Breast epithelium (tissue), 4 donors: ENCODE results near the gene IRF2. TPM values are rescaled to one million over a fixed set of nuclear protein-coding genes. Genes with fewer than 3 reads are reported as not detected.

Source experiments
- DNase-seq, 2 donors: peaks; one replicate each; pipeline ENCODE4 v3.0.0-alpha.2; 2019; ENCODE audit warnings: low spot score in 2 of 2
- H3K27ac ChIP-seq, 2 donors: fragments of 200-600 bp; sonication (generic) in 1 of 2; one replicate each; pipeline ENCODE4 v1.5.1; 2016 to 2019; ENCODE audit warnings: mild to moderate bottlenecking in 1 of 2
- H3K27me3 ChIP-seq, 2 donors: fragments of 200-600 bp; sonication (generic) in 1 of 2; one replicate each; pipeline versions ENCODE4 v1.5.1 to v1.6.0; 2017 to 2019; ENCODE audit warnings: control low read depth in 1 of 2, mild to moderate bottlenecking in 1 of 2
- H3K36me3 ChIP-seq: fragments of 200-600 bp; one replicate; pipeline ENCODE4 v1.5.1; 2019
- H3K4me1 ChIP-seq, 2 donors: fragments of 200-600 bp; sonication (generic); one replicate each; pipeline ENCODE4 v1.5.1; 2016 to 2019; ENCODE audit warnings: control low read depth in 1 of 2
- H3K4me3 ChIP-seq, 3 donors: fragments of 200-600 bp; sonication (generic); 1 replicate in 2 of 3; 2 replicates in 1 of 3; pipeline ENCODE4 v1.5.1; 2016 to 2019; ENCODE audit warnings: mild to moderate bottlenecking in 3 of 3, moderate library complexity in 2 of 3
- H3K9me3 ChIP-seq, 2 donors: fragments of 200-600 bp; sonication (generic) in 1 of 2; one replicate each; pipeline ENCODE4 v1.5.1; 2016 to 2019; ENCODE audit warnings: control low read depth in 1 of 2
- POLR2A ChIP-seq: fragments of 450-650 bp; IDR thresholded peaks from one replicate; pipeline ENCODE4 v1.6.1; 2016; ENCODE audit warnings: antibody characterized with exemption, mild to moderate bottlenecking, moderate library complexity
- POLR2AphosphoS5 ChIP-seq, 3 donors: sonication (generic); formaldehyde crosslinking; IDR thresholded peaks; one replicate each; pipeline ENCODE4 v1.6.1; 2017; ENCODE audit warnings: antibody characterized with exemption in 3 of 3
- intact Hi-C: fragments of 100-400 bp; cut with DNase I; formaldehyde crosslinking; loops from one replicate; pipeline ENCODE4 v1.15.1; 2023; ENCODE audit warnings: low total_unique reads
- total RNA-seq, 3 donors: library from RNA; depleted of rRNA; stranded (reverse); fragments of >200 nt; gene quantifications; one replicate each; pipeline ENCODE4 v1.1.0, GENCODE V29; 2016
- TF ChIP-seq, protein P1 (sequence below), 3 donors: fragments of 450-650 bp; IDR thresholded peaks; one replicate each; pipeline ENCODE4 v1.5.1; 2016 to 2017; ENCODE audit warnings: antibody characterized with exemption in 3 of 3, mild to moderate bottlenecking in 3 of 3, moderate library complexity in 3 of 3

Gene IRF2
- total RNA-seq, 3 donors from 2014 or later: 27.4 to 57.8 (median 36.4) TPM

- intact Hi-C loops: no loop called here
- peak overlapping the region; percentile 74 to 75 for H3K27ac ChIP-seq
- no peaks in the 10 kb centered on the region for H3K36me3 ChIP-seq
- TF ChIP-seq, protein P1, sequence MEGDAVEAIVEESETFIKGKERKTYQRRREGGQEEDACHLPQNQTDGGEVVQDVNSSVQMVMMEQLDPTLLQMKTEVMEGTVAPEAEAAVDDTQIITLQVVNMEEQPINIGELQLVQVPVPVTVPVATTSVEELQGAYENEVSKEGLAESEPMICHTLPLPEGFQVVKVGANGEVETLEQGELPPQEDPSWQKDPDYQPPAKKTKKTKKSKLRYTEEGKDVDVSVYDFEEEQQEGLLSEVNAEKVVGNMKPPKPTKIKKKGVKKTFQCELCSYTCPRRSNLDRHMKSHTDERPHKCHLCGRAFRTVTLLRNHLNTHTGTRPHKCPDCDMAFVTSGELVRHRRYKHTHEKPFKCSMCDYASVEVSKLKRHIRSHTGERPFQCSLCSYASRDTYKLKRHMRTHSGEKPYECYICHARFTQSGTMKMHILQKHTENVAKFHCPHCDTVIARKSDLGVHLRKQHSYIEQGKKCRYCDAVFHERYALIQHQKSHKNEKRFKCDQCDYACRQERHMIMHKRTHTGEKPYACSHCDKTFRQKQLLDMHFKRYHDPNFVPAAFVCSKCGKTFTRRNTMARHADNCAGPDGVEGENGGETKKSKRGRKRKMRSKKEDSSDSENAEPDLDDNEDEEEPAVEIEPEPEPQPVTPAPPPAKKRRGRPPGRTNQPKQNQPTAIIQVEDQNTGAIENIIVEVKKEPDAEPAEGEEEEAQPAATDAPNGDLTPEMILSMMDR (IDR thresholded peaks at IDR 0.05): no peak
- TF ChIP-seq POLR2A: no peak
- no peak for TF ChIP-seq POLR2AphosphoS5 (IDR thresholded peaks at IDR 0.05)
- peak in 1 of 2 donors; percentile 36 for DNase-seq
- peak overlapping the region in 1 of 3 donors; percentile 39 for H3K4me3 ChIP-seq
- no peaks in the 10 kb centered on the region for H3K9me3 ChIP-seq
- no peaks in the 10 kb centered on the region for H3K27me3 ChIP-seq
- no peaks in the 10 kb centered on the region for H3K4me1 ChIP-seq
These were observed 67.4 kb downstream of the IRF2 start for GRCh38 chr4:184406958-184407391.

- H3K36me3 ChIP-seq: no peaks in the 10 kb centered on the region
- no peak overlapping the region for H3K4me3 ChIP-seq
- no peak for TF ChIP-seq POLR2A
- TF ChIP-seq POLR2AphosphoS5 (IDR thresholded peaks at IDR 0.05): no peak
- TF ChIP-seq, protein P1 (IDR thresholded peaks at IDR 0.05): no peak
- no peak overlapping the region for H3K27ac ChIP-seq
- intact Hi-C loops: no loop called here
- H3K27me3 ChIP-seq: no peaks in the 10 kb centered on the region
- no peaks in the 10 kb centered on the region for H3K9me3 ChIP-seq
- DNase-seq: no peak
- no peaks in the 10 kb centered on the region for H3K4me1 ChIP-seq
These were observed 70.3 kb downstream of the IRF2 start for GRCh38 chr4:184404047-184404446.

- DNase-seq: no peak
- Histone ChIP-seq H3K4me3 (no peak overlapping the region), H3K27ac (peak overlapping the region in 1 of 2 donors; percentile 23), H3K27me3 (no peaks in the 10 kb centered on the region), H3K36me3 (no peaks in the 10 kb centered on the region), H3K9me3 (no peaks in the 10 kb centered on the region), H3K4me1 (no peaks in the 10 kb centered on the region)
- intact Hi-C loops: no loop called here
- TF ChIP-seq, protein P1 (IDR thresholded peaks at IDR 0.05): no peak
- no peak for TF ChIP-seq POLR2A
- no peak for TF ChIP-seq POLR2AphosphoS5 (IDR thresholded peaks at IDR 0.05)
These were observed 71.0 kb downstream of the IRF2 start for GRCh38 chr4:184403384-184403781.

GRCh38 chr4:184402740-184403383 is 71.5 kb downstream of the IRF2 start:
- Histone ChIP-seq H3K4me1 (no peaks in the 10 kb centered on the region), H3K27ac (peak overlapping the region in 1 of 2 donors; percentile 23), H3K4me3 (no peak overlapping the region), H3K9me3 (no peaks in the 10 kb centered on the region), H3K27me3 (no peaks in the 10 kb centered on the region), H3K36me3 (no peaks in the 10 kb centered on the region)
- TF ChIP-seq, protein P1 (IDR thresholded peaks at IDR 0.05): no peak
- TF ChIP-seq POLR2A (no peak), POLR2AphosphoS5 (IDR thresholded peaks at IDR 0.05) (no peak)
- DNase-seq: no peak
- intact Hi-C loops: no loop called here

DNA sequence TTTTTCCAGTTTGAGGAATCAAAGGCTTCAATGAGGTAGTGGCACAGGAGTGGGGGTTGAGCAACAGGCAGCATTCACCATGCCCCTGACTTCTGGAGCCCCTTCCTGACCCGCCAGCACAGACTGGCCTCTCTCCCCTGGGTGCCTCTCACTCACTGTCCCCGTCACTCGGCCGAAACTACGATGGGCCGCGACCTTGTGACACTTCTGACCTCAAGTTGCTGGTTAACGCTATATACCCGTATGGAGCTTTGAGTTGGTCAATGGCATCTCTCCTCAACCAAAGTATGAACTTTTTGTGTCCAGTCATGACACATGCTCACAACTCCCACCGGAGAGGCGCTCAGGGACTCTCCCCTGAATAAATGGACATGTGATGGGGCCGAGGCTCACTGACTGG is 72.1 kb downstream of the IRF2 start:
- Histone ChIP-seq H3K4me1 (no peaks in the 10 kb centered on the region), H3K9me3 (no peaks in the 10 kb centered on the region), H3K4me3 (no peak overlapping the region), H3K27me3 (no peaks in the 10 kb centered on the region), H3K36me3 (no peaks in the 10 kb centered on the region), H3K27ac (no peak overlapping the region)
- no peak for DNase-seq
- intact Hi-C loops: no loop called here
- TF ChIP-seq POLR2AphosphoS5 (IDR thresholded peaks at IDR 0.05): no peak
- TF ChIP-seq, protein P1 (IDR thresholded peaks at IDR 0.05): no peak
- TF ChIP-seq POLR2A: no peak
